Endothelial cell of umbilical vein (primary cell): ENCODE data around the gene TXNDC2. TPM values are rescaled to one million over a fixed set of nuclear protein-coding genes. Genes with fewer than 3 reads are reported as not detected.

Experiments
- BruUV-seq: library from RNA; stranded (reverse); fragments of 400-500 nt; replicated peaks from 2 replicates; lab custom pipeline; 2021; lab: Mats Ljungman, UMichigan
- CTCF ChIA-PET: fragments of 300-600, 350-600 bp; sonication (Branson Sonifier 250); formaldehyde crosslinking; loops from one replicate; lab custom pipeline; 2021; ENCODE audit warnings: antibody characterized with exemption, inconsistent platforms; lab: Charles Lee
- POLR2A ChIA-PET: fragments of 300-600, 350-600 bp; sonication (Branson Sonifier 250); formaldehyde crosslinking; loops from one replicate; lab custom pipeline; 2021; ENCODE audit warnings: antibody characterized with exemption, inconsistent platforms; lab: Charles Lee
- DNase-seq: peaks from one replicate; pipeline ENCODE4 v3.0.0-alpha.2; 2011; ENCODE audit warnings: low read depth, low spot score
- FAIRE-seq: peaks from 2 replicates; lab custom pipeline; 2011; peaks lifted over from hg19 to GRCh38; lab: Jason Lieb, UNC
- H2AFZ ChIP-seq: 2 replicates; pipeline ENCODE4 v1.6.0; 2012; ENCODE audit warnings: low read depth, low read length, control low read depth, inconsistent platforms
- H3K27ac ChIP-seq: 2 replicates; pipeline ENCODE4 v1.5.1; 2011; ENCODE audit warnings: low read depth, mild to moderate bottlenecking, control low read depth, low read length, moderate library complexity; ENCODE audit not compliant: insufficient read depth
- H3K27me3 ChIP-seq, 2 experiments: 2 replicates each; pipeline versions ENCODE4 v1.6.0 to v1.6.1; 2011; ENCODE audit warnings: low read length in 2 of 2, mixed read lengths in 1 of 2; ENCODE audit not compliant: control insufficient read depth in 2 of 2, insufficient read depth in 2 of 2
- H3K36me3 ChIP-seq, 2 experiments: 2 replicates in 1 of 2; 3 replicates in 1 of 2; pipeline ENCODE4 v1.5.1; 2011; ENCODE audit warnings: low read length in 2 of 2, mild to moderate bottlenecking in 1 of 2, moderate library complexity in 1 of 2; ENCODE audit not compliant: control insufficient read depth in 2 of 2, insufficient read depth in 2 of 2; ENCODE audit errors: extremely low read depth in 1 of 2
- H3K4me1 ChIP-seq: 3 replicates; pipeline ENCODE4 v1.5.1; 2011; ENCODE audit warnings: mild to moderate bottlenecking, low read length; ENCODE audit not compliant: control insufficient read depth, insufficient read depth; ENCODE audit errors: extremely low read depth
- H3K4me2 ChIP-seq: 2 replicates; pipeline ENCODE4 v1.6.1; 2011; ENCODE audit warnings: low read length, control low read depth, mixed read lengths; ENCODE audit not compliant: insufficient read depth
- H3K4me3 ChIP-seq, 3 experiments: fragments of 200-600 bp in 1 of 3; sonication (generic), shearing (Covaris generic) in 1 of 3; replicated peaks in 1 of 3; 2 replicates each; pipeline ENCODE4 v1.5.1; 2011 to 2016; ENCODE audit warnings: control low read depth in 3 of 3, low read length in 3 of 3, mild to moderate bottlenecking in 2 of 3, inconsistent platforms in 1 of 3, low read depth in 1 of 3, moderate library complexity in 1 of 3; ENCODE audit not compliant: insufficient read depth in 1 of 3
- H3K79me2 ChIP-seq: 2 replicates; pipeline ENCODE4 v1.6.0; 2012; ENCODE audit warnings: low read length, inconsistent platforms; ENCODE audit not compliant: control insufficient read depth, insufficient read depth
- H3K9ac ChIP-seq: replicated peaks from 2 replicates; pipeline ENCODE3; 2011; ENCODE audit warnings: low read length, control low read depth; ENCODE audit not compliant: insufficient read depth; ENCODE audit errors: extremely low read depth
- H3K9me1 ChIP-seq: replicated peaks from 3 replicates; pipeline ENCODE4 v1.6.0; 2011; ENCODE audit warnings: mild to moderate bottlenecking, low read length; ENCODE audit not compliant: control insufficient read depth, insufficient read depth; ENCODE audit errors: extremely low read depth
- H3K9me3 ChIP-seq: replicated peaks from 2 replicates; pipeline ENCODE4 v1.5.1; 2012; ENCODE audit warnings: low read length, inconsistent platforms; ENCODE audit not compliant: control insufficient read depth, insufficient read depth
- H4K20me1 ChIP-seq: replicated peaks from 2 replicates; pipeline ENCODE3; 2011; ENCODE audit warnings: mild to moderate bottlenecking, low read length; ENCODE audit not compliant: control insufficient read depth, insufficient read depth; ENCODE audit errors: extremely low read depth
- EZH2 ChIP-seq: IDR thresholded peaks from 2 replicates; pipeline ENCODE4 v1.6.1; 2012; ENCODE audit warnings: borderline replicate concordance, low read depth, mild to moderate bottlenecking, moderate library complexity, low read length, inconsistent platforms; ENCODE audit not compliant: severe bottlenecking
- FOS ChIP-seq: IDR thresholded peaks from 2 replicates; pipeline ENCODE4 v1.6.1; 2011; ENCODE audit warnings: mild to moderate bottlenecking, low read length, moderate library complexity, borderline replicate concordance; ENCODE audit not compliant: insufficient read depth
- GATA2 ChIP-seq: IDR thresholded peaks from 2 replicates; pipeline ENCODE4 v1.7.0; 2011; ENCODE audit warnings: low read depth, mild to moderate bottlenecking, moderate library complexity, mixed read lengths, low read length; ENCODE audit not compliant: insufficient read length, insufficient read depth
- JUN ChIP-seq: IDR thresholded peaks from 2 replicates; pipeline ENCODE4 v1.6.1; 2011; ENCODE audit warnings: borderline replicate concordance, low read depth; ENCODE audit not compliant: insufficient read length, insufficient read depth
- MAX ChIP-seq: IDR thresholded peaks from 2 replicates; pipeline ENCODE4 v1.6.1; 2011; ENCODE audit not compliant: insufficient read depth, insufficient read length
- MYC ChIP-seq: IDR thresholded peaks from one replicate; pipeline ENCODE4 v1.6.1; 2011; ENCODE audit warnings: mild to moderate bottlenecking, low read depth, low read length
- POLR2A ChIP-seq: IDR thresholded peaks from 2 replicates; pipeline ENCODE4 v1.6.1; 2012; ENCODE audit warnings: low read depth, mild to moderate bottlenecking, control low read depth, low read length
- POLR2AphosphoS5 ChIP-seq: IDR thresholded peaks from 2 replicates; pipeline ENCODE4 v1.6.1; 2012; ENCODE audit warnings: low read depth, mild to moderate bottlenecking, control low read depth, low read length, moderate library complexity; ENCODE audit not compliant: insufficient read depth
- dilution Hi-C: fragments of 300-500 bp; cut with MboI; formaldehyde crosslinking; loops from one replicate; pipeline ENCODE4 v1.15.0; 2019; ENCODE audit warnings: low sequenced_read_pairs; ENCODE audit not compliant: extremely low pct_ligation_motif_present
- intact Hi-C: fragments of 100-400 bp; cut with micrococcal nuclease; formaldehyde crosslinking; loops from one replicate; pipeline ENCODE4 v1.10.0; 2022
- polyA plus RNA-seq, 4 experiments: library from polyadenylated mRNA; depleted of rRNA in 3 of 4; stranded (reverse) in 3 of 4; unstranded in 1 of 4; fragments of >200 nt; gene quantifications; 2 replicates each; pipeline versions ENCODE4 v1.2.1 to v1.2.3, GENCODE V29; 2011 to 2012; ENCODE audit warnings: missing spikeins in 1 of 4
- total RNA-seq: library from RNA; stranded (reverse); gene quantifications from 2 replicates; pipeline ENCODE4 v1.2.3, GENCODE V29; 2021
- TF ChIP-seq, protein P1 (sequence below), 2 donors: IDR thresholded peaks; 1 replicate in 1 of 2; 2 replicates in 1 of 2; pipeline ENCODE4 v1.5.1; 2011; ENCODE audit warnings: low read length in 2 of 2, mild to moderate bottlenecking in 2 of 2, moderate library complexity in 2 of 2, control low read depth in 1 of 2, inconsistent platforms in 1 of 2, low read depth in 1 of 2; ENCODE audit not compliant: insufficient read depth in 1 of 2; ENCODE audit errors: extremely low read depth in 1 of 2

TXNDC2 gene
- total and polyA plus RNA-seq, 2 donors (not counting 3 experiments of a cell fraction or from before 2014, with no cell fraction given): 0.12 TPM; not detected in 1

- dilution Hi-C loops: no loop called here
- FAIRE-seq: no peak
- Histone ChIP-seq H3K36me3 (no peaks in the 10 kb centered on the region), H3K9me3 (no peaks in the 10 kb centered on the region), H2AFZ (no peak overlapping the region), H3K9me1 (no peaks in the 10 kb centered on the region), H3K4me3 (no peak overlapping the region), H4K20me1 (no peaks in the 10 kb centered on the region), H3K4me1 (peaks cover 43% of the 10 kb centered on the region), H3K9ac (no peak overlapping the region), H3K27ac (no peak overlapping the region), H3K27me3 (no peaks in the 10 kb centered on the region), H3K79me2 (no peaks in the 10 kb centered on the region), H3K4me2 (no peak overlapping the region)
- no TSS peak for BruUV-seq
- TF ChIP-seq MAX: no peak
- TF ChIP-seq, protein P1, sequence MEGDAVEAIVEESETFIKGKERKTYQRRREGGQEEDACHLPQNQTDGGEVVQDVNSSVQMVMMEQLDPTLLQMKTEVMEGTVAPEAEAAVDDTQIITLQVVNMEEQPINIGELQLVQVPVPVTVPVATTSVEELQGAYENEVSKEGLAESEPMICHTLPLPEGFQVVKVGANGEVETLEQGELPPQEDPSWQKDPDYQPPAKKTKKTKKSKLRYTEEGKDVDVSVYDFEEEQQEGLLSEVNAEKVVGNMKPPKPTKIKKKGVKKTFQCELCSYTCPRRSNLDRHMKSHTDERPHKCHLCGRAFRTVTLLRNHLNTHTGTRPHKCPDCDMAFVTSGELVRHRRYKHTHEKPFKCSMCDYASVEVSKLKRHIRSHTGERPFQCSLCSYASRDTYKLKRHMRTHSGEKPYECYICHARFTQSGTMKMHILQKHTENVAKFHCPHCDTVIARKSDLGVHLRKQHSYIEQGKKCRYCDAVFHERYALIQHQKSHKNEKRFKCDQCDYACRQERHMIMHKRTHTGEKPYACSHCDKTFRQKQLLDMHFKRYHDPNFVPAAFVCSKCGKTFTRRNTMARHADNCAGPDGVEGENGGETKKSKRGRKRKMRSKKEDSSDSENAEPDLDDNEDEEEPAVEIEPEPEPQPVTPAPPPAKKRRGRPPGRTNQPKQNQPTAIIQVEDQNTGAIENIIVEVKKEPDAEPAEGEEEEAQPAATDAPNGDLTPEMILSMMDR (IDR thresholded peaks at IDR 0.05; ENCODE audit: extremely low read depth in 1 of 2, insufficient read depth in 1 of 2, low read depth in 1 of 2, low read length in 2 of 2): no peak
- TF ChIP-seq GATA2: no peak
- no peak for TF ChIP-seq POLR2AphosphoS5
- TF ChIP-seq FOS: no peak
- TF ChIP-seq MYC: no peak
- TF ChIP-seq POLR2A: no peak
- TF ChIP-seq JUN: no peak
- no peak for TF ChIP-seq EZH2
- CTCF ChIA-PET: interaction anchor here (0.6 to 0.9 kb wide), 2 partner anchors 15 to 17 kb away, joined by 3 read pairs; no protein-coding TSS in a partner anchor
- DNase-seq: no peak
- intact Hi-C loops: no loop called here
- POLR2A ChIA-PET: no interaction called here
Measured at GRCh38 chr18:9872823-9873222, 12.9 kb upstream of the TXNDC2 start.
